Thyroid gland (tissue), 4 donors: Measurements from ENCODE around the gene PDE1C. TPM values are rescaled to one million over a fixed set of nuclear protein-coding genes. Genes with fewer than 3 reads are reported as not detected.

Experiments used
- DNase-seq, 2 donors: peaks; one replicate each; pipeline ENCODE4 v3.0.0-alpha.2; 2019
- H3K27ac ChIP-seq, 3 donors: fragments of 200-600 bp; sonication (generic); 1 replicate in 2 of 3; 2 replicates in 1 of 3; pipeline ENCODE4 v1.5.1; 2016 to 2019; ENCODE audit warnings: mild to moderate bottlenecking in 1 of 3, moderate library complexity in 1 of 3
- H3K27me3 ChIP-seq: fragments of 200-600 bp; sonication (generic); one replicate; pipeline ENCODE4 v1.5.1; 2019
- H3K36me3 ChIP-seq, 2 donors: fragments of 200-600 bp; sonication (generic); one replicate each; pipeline ENCODE4 v1.5.1; 2016 to 2019
- H3K4me1 ChIP-seq, 2 donors: fragments of 200-600 bp; sonication (generic); one replicate each; pipeline ENCODE4 v1.5.1; 2017 to 2019
- H3K4me3 ChIP-seq, 3 donors: fragments of 200-600 bp; sonication (generic); replicated peaks in 1 of 3; 1 replicate in 2 of 3; 2 replicates in 1 of 3; pipeline ENCODE4 v1.5.1; 2016; ENCODE audit warnings: mild to moderate bottlenecking in 1 of 3
- H3K9me3 ChIP-seq: fragments of 200-600 bp; sonication (generic); one replicate; pipeline ENCODE4 v1.5.1; 2017
- CTCF ChIP-seq, 6 experiments: fragments of 200-600 bp in 3 of 6; fragments of 450-650 bp in 3 of 6; sonication (generic) in 3 of 6; IDR thresholded peaks; one replicate each; pipeline ENCODE4 v1.5.1; 2016 to 2019; ENCODE audit warnings: antibody characterized with exemption in 6 of 6, mild to moderate bottlenecking in 2 of 6, inconsistent platforms in 1 of 6, moderate library complexity in 1 of 6
- POLR2A ChIP-seq, 2 donors: fragments of 450-650 bp; IDR thresholded peaks; one replicate each; pipeline ENCODE4 v1.6.1; 2017; ENCODE audit warnings: antibody characterized with exemption in 2 of 2, mild to moderate bottlenecking in 2 of 2, moderate library complexity in 1 of 2
- WGBS, 2 donors: methylation state at CpG; one replicate each; pipeline ENCODE4 v1.1.5; 2017; 5-methylcytosine and 5-hydroxymethylcytosine counted together
- intact Hi-C: fragments of 100-400 bp; cut with DNase I; formaldehyde crosslinking; loops from one replicate; pipeline ENCODE4 v1.15.1; 2023
- total RNA-seq, 4 donors: library from RNA; depleted of rRNA; stranded (reverse); fragments of >200 nt; gene quantifications; one replicate each; pipeline ENCODE4 v1.2.3, GENCODE V29; 2016

PDE1C gene
- total RNA-seq, 4 donors from 2014 or later = 2.8 to 7.8 (median 4.0) TPM

DNA sequence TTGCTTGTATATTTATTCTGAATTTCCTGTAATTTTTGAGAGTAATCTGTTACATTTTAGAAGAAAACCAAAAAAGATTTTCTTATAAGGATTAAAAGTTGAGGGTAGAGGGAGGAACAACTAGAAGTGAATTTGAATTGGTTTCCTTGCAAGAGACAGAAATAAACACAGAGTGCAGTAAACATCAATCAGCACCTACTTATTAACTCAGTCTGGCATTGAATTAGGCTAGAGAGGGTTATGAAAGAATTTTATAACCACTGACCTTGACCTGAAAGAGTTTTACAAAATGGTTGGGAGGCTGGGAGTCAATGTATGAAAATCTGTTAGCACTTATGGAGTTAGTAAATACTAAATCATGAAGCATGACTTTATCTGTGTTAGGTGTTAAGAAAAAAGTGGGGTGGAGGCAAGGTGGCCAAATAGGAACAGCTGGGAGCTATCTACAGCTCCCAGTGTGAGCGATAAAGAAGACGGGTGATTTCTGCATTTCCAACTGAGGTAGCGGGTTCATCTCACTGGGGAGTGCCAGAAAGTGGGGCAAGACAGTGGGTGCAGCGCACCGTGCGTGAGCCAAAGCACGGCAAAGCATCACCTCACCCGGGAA is 106.5 kb downstream of the PDE1C start:
- H3K9me3 ChIP-seq = no peaks in the 10 kb centered on the region
- DNase-seq = no peak
- intact Hi-C loops = no loop called here
- H3K27ac ChIP-seq = no peak overlapping the region
- no peak overlapping the region for H3K4me3 ChIP-seq
- WGBS, 2 donors = 89 to 97% methylated on average over 8 of the region's 8 CpGs
- H3K27me3 ChIP-seq = no peaks in the 10 kb centered on the region
- TF ChIP-seq POLR2A (IDR thresholded peaks at IDR 0.05) = no peak
- TF ChIP-seq CTCF (IDR thresholded peaks at IDR 0.05) = no peak
- H3K4me1 ChIP-seq = no peaks in the 10 kb centered on the region
- H3K36me3 ChIP-seq = no peaks in the 10 kb centered on the region

DNA sequence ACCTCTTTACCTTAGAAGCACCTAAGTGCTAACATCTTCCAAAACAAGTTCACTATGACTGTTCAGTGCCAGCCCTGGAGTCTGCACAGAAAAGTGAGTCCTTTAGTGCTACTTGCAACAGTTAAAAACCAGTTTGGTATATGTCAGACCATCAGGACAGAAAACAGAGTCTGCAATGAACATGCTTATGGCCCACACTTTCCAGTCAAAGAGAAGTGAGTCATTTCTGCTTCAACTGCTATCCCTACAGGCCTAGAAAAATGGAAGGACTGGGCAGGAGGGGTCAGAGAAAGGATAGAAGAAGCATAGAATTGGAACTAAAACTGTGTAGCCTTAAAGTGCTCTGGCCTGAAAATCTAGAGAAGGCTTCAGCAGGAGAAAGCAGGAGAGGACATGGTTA is 108.0 kb downstream of the PDE1C start:
- H3K27ac ChIP-seq = no peak overlapping the region
- H3K9me3 ChIP-seq = no peaks in the 10 kb centered on the region
- TF ChIP-seq CTCF (IDR thresholded peaks at IDR 0.05) (no peak), POLR2A (IDR thresholded peaks at IDR 0.05) (no peak)
- H3K27me3 ChIP-seq = no peaks in the 10 kb centered on the region
- H3K4me3 ChIP-seq = no peak overlapping the region
- H3K36me3 ChIP-seq = no peaks in the 10 kb centered on the region
- DNase-seq = no peak
- no peaks in the 10 kb centered on the region for H3K4me1 ChIP-seq
- intact Hi-C loops = no loop called here

DNA sequence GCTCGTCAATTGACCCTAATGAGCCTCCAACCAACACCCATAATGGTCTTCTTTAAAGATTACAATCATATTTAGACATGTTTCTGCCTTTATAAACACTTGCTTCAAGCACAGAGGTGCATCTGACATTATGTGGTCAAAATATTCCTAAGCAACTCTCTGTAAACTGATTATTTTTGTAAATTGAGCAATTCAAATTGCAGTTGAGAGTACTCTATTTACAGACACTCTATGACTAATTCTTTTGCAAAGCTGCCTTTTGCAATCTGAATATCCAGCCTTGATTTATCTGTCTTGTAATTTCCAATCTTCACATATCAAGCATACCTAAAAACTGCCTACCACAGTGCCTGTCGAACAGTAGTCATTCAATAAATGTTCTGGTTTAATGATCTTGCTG is 112.0 kb downstream of the PDE1C start:
- Histone ChIP-seq H3K36me3 (no peaks in the 10 kb centered on the region), H3K27me3 (no peaks in the 10 kb centered on the region), H3K4me1 (no peaks in the 10 kb centered on the region), H3K9me3 (no peaks in the 10 kb centered on the region), H3K4me3 (no peak overlapping the region), H3K27ac (no peak overlapping the region)
- TF ChIP-seq POLR2A (IDR thresholded peaks at IDR 0.05) = no peak
- no peak for TF ChIP-seq CTCF (IDR thresholded peaks at IDR 0.05)
- 77 to 78% methylated on average over 2 of the region's 2 CpGs for WGBS, 2 donors
- intact Hi-C loops = no loop called here
- DNase-seq = no peak

DNA sequence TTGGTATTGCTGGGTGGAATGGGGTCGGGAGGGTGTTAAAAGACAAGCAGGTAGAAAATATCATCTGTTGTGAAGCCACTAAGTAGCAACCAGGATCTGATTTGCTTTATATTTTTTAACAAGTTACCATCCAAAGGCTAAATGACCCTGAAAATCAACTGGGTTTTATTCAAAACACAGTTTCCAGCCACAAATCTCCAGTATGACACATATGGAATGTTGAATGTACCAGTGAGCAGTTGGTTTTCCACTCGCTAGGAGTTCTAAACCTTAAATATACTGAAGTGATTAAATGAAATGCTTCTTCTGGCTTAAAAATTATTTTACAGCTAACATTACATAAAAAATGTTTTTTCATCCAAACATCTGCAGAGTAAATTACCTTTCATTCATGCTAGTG is 112.5 kb downstream of the PDE1C start:
- Histone ChIP-seq H3K4me3 (no peak overlapping the region), H3K27ac (no peak overlapping the region), H3K36me3 (no peaks in the 10 kb centered on the region), H3K9me3 (no peaks in the 10 kb centered on the region), H3K27me3 (no peaks in the 10 kb centered on the region), H3K4me1 (no peaks in the 10 kb centered on the region)
- no peak for DNase-seq
- WGBS, 2 donors = 79 to 82% methylated on average over 2 of the region's 2 CpGs
- intact Hi-C loops = no loop called here
- TF ChIP-seq POLR2A (IDR thresholded peaks at IDR 0.05) (no peak), CTCF (IDR thresholded peaks at IDR 0.05) (no peak)

DNA sequence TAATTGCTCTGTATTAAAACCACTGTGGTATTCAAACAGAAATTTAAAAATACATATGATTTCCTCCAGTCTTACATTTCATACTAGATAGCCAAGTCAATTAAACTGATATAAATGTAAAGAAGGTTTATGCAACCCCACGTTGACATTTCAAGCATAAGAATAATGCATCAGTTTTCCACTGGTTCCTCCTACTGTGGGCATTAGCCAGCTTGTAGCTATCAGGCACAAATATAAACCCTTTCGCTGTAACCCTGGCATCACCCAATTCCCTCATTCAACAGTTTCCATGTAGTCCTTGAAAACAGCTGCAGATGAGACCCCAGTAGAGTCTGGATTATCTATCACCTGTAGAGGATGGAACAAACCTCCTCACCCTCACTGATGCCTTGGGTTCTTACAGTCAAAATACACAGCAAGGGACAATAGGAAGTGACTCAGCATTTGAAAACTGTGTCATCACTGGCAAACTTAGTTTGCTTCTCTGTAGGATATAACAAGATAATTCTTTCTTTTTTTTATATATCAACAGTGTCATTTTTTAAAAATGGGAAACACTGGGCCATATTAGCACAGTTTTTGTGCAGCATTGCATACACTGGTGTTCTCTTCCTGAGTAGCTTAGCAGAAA is 113.0 kb downstream of the PDE1C start:
- TF ChIP-seq CTCF (IDR thresholded peaks at IDR 0.05) (no peak), POLR2A (IDR thresholded peaks at IDR 0.05) (no peak)

More for the DNA sequence above, 113.0 kb downstream of the PDE1C start:
- intact Hi-C loops = no loop called here
- H3K36me3 ChIP-seq = no peaks in the 10 kb centered on the region
- H3K9me3 ChIP-seq = no peaks in the 10 kb centered on the region
- H3K4me1 ChIP-seq = no peaks in the 10 kb centered on the region
- H3K27ac ChIP-seq = no peak overlapping the region
- no peaks in the 10 kb centered on the region for H3K27me3 ChIP-seq
- H3K4me3 ChIP-seq = no peak overlapping the region
- WGBS, 2 donors = 77 to 84% methylated on average over 2 of the region's 2 CpGs
- DNase-seq = no peak
